Right lobe of liver (tissue), 6 donors: ENCODE data around the gene TNFSF4. TPM values are rescaled to one million over a fixed set of nuclear protein-coding genes. Genes with fewer than 3 reads are reported as not detected.
"Not testable (repeated sequence)": the region's sequence is repeated elsewhere in the genome, so short reads cannot be mapped to it uniquely, and the experiment has no call there.

Experiments
- ATAC-seq, 4 donors: fragments of 200-7000 bp; cut with Tn5 transposase; one replicate each; pipeline ENCODE4 v1.9.1; 2020; ENCODE audit warnings: mild to moderate bottlenecking in 4 of 4, moderate library complexity in 4 of 4
- DNase-seq, 3 donors: peaks; one replicate each; pipeline ENCODE4 v3.0.0-alpha.2; 2020
- H3K27ac ChIP-seq, 3 donors: fragments of 200-600 bp; one replicate each; pipeline ENCODE4 v1.8.0; 2022
- H3K27me3 ChIP-seq, 2 donors: fragments of 200-600 bp; one replicate each; pipeline ENCODE4 v1.8.0; 2022
- H3K36me3 ChIP-seq, 4 donors: fragments of 200-600 bp; sonication (generic) in 1 of 4; one replicate each; pipeline versions ENCODE4 v1.5.1 to v1.8.0; 2017 to 2022; ENCODE audit warnings: control low read depth in 1 of 4
- H3K4me1 ChIP-seq, 4 donors: fragments of 200-600 bp; sonication (generic) in 1 of 4; one replicate each; pipeline versions ENCODE4 v1.5.1 to v1.8.0; 2017 to 2022; ENCODE audit warnings: control low read depth in 1 of 4
- H3K4me3 ChIP-seq, 3 donors: fragments of 200-600 bp; one replicate each; pipeline ENCODE4 v1.8.0; 2022
- H3K9me3 ChIP-seq, 4 donors: fragments of 200-600 bp; sonication (generic) in 1 of 4; one replicate each; pipeline versions ENCODE4 v1.5.1 to v1.8.0; 2017 to 2022; ENCODE audit warnings: control low read depth in 1 of 4
- POLR2A ChIP-seq: fragments of 450-650 bp; IDR thresholded peaks from one replicate; pipeline ENCODE4 v1.6.1; 2017; ENCODE audit warnings: antibody characterized with exemption, mild to moderate bottlenecking
- WGBS: methylation state at CpG from one replicate; pipeline ENCODE4 v1.1.6; 2018; ENCODE audit warnings: low coverage, low lambda C conversion rate; ENCODE audit not compliant: insufficient coverage; ENCODE audit errors: missing lambda C conversion rate; 5-methylcytosine and 5-hydroxymethylcytosine counted together
- intact Hi-C, 2 donors: fragments of 100-400 bp; cut with DNase I; formaldehyde crosslinking; loops; one replicate each; pipeline versions ENCODE4 v1.11.2 to v1.14.1; 2022
- total RNA-seq, 6 experiments: library from RNA; depleted of rRNA in 2 of 6; stranded (reverse); fragments of >200 nt in 2 of 6; fragmentation: NEBNext Ultra II Directional in 3 of 6; extraction: Animal tissue kit (Norgen Biotek cat#: 25700) in 3 of 6; gene quantifications; one replicate each; pipeline versions ENCODE4 v1.1.0 to v1.2.4, GENCODE V29; 2016 to 2023
- TF ChIP-seq, protein P1 (sequence below), 4 donors: fragments of 200-600 bp in 3 of 4; fragments of 450-650 bp in 1 of 4; IDR thresholded peaks; one replicate each; pipeline versions ENCODE4 v1.5.1 to v1.8.0; 2016 to 2022; ENCODE audit warnings: antibody characterized with exemption in 4 of 4, mild to moderate bottlenecking in 2 of 4
- donor health status: DM: no; HTN: yes; CAD: no.
- donor health status: DM: no; HTN: no; CAD: no.
- donor health status: DM: no; HTN: no; CAD: no.
- donor health status: DM: no; HTN: yes; CAD: no.
- donor health status: DM: no; HTN: yes; CAD: no.

TNFSF4 gene
- total RNA-seq, 6 experiments from 2014 or later, result 0.49 to 0.97 (median 0.55) TPM

DNA sequence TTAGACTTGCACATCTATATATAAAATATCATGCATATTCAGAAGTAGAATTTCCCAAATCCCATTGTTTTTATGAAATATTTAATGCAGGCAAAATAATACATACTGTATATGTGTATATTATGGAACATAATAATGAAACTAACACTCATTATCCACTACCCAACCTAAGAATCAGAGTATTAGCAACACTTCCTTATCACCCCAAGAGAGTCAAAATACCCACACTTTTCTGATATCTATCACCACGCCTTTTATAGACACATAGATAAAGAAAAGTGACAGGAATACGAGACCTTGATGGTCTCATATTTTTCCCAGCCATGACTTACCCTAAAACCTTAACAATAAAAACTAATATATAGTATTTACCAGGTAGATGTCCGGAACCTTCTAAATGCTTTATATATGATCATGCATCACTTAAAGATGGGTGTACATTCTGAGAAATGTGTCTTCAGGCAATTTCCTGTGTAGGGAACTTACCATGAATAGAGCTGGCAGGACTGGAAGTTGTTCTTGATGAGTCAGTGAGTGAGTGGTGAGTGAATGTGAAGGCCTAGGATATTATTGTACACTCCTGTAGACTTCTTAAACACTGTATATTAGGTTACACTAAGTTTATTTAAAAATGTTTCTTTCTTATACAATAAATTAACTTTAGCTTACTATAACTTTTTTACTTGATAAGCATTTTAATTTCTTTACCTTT lies 45.5 kb downstream of the TNFSF4 start:
- Histone ChIP-seq H3K27me3 (no peaks in the 10 kb centered on the region), H3K9me3 (no peaks in the 10 kb centered on the region), H3K27ac (no peak overlapping the region), H3K36me3 (no peaks in the 10 kb centered on the region), H3K4me3 (no peak overlapping the region), H3K4me1 (no peaks in the 10 kb centered on the region)
- WGBS, result 73% methylated on average over 3 of the region's 3 CpGs
- TF ChIP-seq POLR2A, result no peak
- TF ChIP-seq, protein P1, sequence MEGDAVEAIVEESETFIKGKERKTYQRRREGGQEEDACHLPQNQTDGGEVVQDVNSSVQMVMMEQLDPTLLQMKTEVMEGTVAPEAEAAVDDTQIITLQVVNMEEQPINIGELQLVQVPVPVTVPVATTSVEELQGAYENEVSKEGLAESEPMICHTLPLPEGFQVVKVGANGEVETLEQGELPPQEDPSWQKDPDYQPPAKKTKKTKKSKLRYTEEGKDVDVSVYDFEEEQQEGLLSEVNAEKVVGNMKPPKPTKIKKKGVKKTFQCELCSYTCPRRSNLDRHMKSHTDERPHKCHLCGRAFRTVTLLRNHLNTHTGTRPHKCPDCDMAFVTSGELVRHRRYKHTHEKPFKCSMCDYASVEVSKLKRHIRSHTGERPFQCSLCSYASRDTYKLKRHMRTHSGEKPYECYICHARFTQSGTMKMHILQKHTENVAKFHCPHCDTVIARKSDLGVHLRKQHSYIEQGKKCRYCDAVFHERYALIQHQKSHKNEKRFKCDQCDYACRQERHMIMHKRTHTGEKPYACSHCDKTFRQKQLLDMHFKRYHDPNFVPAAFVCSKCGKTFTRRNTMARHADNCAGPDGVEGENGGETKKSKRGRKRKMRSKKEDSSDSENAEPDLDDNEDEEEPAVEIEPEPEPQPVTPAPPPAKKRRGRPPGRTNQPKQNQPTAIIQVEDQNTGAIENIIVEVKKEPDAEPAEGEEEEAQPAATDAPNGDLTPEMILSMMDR (IDR thresholded peaks at IDR 0.05), result no peak
- intact Hi-C loops, result no loop called here
- no peak for ATAC-seq
- no peak for DNase-seq

DNA sequence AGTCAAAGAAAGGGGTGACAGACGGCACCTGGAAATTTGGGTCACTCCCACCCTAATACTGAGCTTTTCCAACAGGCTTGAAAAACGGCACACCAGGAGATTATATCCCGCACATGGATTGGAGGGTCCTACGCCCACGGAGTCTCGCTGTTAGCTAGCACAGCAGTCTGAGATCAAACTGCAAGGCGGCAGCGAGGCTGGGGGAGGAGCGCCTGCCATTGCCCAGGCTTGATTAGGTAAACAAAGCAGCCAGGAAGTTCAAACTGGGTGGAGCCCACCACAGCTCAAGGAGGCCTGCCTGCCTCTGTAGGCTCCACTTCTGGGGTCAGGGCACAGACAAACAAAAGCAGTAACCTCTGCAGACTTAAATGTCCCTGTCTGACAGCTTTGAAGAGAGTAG lies 53.2 kb downstream of the TNFSF4 start:
- ATAC-seq, H3K4me3 ChIP-seq, intact Hi-C loops, H3K36me3 ChIP-seq, H3K9me3 ChIP-seq, H3K4me1 ChIP-seq, H3K27ac ChIP-seq, DNase-seq, H3K27me3 ChIP-seq: not testable (repeated sequence)
- WGBS, result 80% methylated on average over 1 of the region's 9 CpGs

DNA sequence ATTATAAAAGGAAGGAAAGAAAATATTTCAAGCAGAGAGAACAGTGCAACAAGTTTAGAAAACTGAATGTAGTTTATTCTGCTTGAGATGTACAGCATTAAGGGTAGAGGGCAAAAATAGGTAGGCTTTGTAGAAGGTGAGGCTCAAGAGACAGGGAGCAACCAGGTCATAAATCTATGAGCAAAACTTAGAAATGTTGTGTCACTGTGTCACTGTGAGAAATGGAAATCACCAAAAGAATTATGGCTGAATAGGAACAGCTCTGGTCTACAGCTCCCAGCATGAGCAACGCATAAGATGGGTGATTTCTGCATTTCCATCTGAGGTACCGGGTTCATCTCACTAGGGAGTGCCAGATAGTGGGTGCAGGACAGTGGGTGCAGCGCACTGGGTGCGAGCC lies 53.6 kb downstream of the TNFSF4 start:
- H3K4me3 ChIP-seq, result no peak overlapping the region

DNA sequence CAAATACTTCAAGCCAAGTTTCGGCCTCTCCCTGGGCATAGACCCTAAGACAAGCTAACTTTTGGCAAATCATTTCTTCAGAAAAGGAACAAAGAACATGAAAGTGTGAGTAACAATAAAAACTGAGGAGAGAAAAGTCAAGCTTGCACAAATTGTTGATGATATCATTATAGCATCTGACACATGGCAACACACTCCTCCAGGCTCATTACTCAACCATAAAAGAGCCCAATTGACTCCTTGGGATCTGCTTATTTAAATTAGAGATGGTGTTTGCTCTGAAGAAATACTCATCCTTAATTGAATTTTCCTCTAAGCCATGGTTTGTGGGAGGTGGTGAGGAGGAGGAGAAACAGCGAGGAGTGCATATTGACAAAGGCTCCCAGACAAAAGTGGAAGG lies 54.5 kb downstream of the TNFSF4 start:
- Histone ChIP-seq H3K36me3 (no peaks in the 10 kb centered on the region), H3K4me3 (no peak overlapping the region), H3K9me3 (no peaks in the 10 kb centered on the region), H3K27me3 (no peaks in the 10 kb centered on the region), H3K27ac (no peak overlapping the region), H3K4me1 (no peaks in the 10 kb centered on the region)
- intact Hi-C loops, result no loop called here
- ATAC-seq (no peak), DNase-seq (no peak)
- TF ChIP-seq, protein P1 (IDR thresholded peaks at IDR 0.05), result no peak
- TF ChIP-seq POLR2A, result no peak
- WGBS, result 81% methylated on average over 2 of the region's 2 CpGs

More for the DNA sequence above, 53.6 kb downstream of the TNFSF4 start:
- intact Hi-C loops, result no loop called here
- 100% methylated on average over 2 of the region's 4 CpGs for WGBS
- Histone ChIP-seq H3K27me3 (no peaks in the 10 kb centered on the region), H3K4me1 (no peaks in the 10 kb centered on the region), H3K27ac (no peak overlapping the region), H3K9me3 (no peaks in the 10 kb centered on the region), H3K36me3 (no peaks in the 10 kb centered on the region)
- ATAC-seq, result no peak
- DNase-seq, result no peak
- TF ChIP-seq, protein P1 (IDR thresholded peaks at IDR 0.05), result no peak
- TF ChIP-seq POLR2A, result no peak

DNA sequence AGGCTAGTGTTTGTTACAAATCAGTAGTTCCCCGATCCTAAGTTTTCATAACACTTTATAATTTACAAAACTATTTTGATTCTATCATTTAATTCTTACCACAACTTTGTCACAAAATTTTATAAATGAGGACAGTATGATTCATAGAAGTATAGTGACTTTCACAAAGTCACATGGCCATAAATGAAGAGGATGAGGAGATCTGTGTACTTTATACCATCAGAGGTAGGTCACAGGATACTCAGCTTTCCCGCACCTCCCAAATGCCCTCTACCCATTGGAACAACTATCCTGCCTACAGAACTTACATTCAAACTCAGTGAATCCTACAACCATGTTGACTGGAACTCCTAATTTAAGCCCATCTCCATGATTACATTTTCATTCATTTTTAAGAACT lies 56.3 kb downstream of the TNFSF4 start:
- no peaks in the 10 kb centered on the region for H3K4me1 ChIP-seq
- DNase-seq, result no peak
- ATAC-seq, result no peak
- no peaks in the 10 kb centered on the region for H3K9me3 ChIP-seq
- no peaks in the 10 kb centered on the region for H3K27me3 ChIP-seq
- WGBS, result 45% methylated on average over 2 of the region's 2 CpGs
- H3K36me3 ChIP-seq, result no peaks in the 10 kb centered on the region
- TF ChIP-seq, protein P1 (IDR thresholded peaks at IDR 0.05), result no peak
- no peak for TF ChIP-seq POLR2A
- no peak overlapping the region for H3K27ac ChIP-seq
- intact Hi-C loops, result no loop called here
- H3K4me3 ChIP-seq, result no peak overlapping the region
